Measurements from ENCODE around the gene CDC42BPG.
A peak's percentile ranks its signal among the peaks of the same experiment; 100 is the strongest.

CDC42BPG gene

GRCh38 chr11:64787526-64788320, 56.7 kb downstream of the CDC42BPG start:
- DNase-seq, result peak; percentile 75

DNA sequence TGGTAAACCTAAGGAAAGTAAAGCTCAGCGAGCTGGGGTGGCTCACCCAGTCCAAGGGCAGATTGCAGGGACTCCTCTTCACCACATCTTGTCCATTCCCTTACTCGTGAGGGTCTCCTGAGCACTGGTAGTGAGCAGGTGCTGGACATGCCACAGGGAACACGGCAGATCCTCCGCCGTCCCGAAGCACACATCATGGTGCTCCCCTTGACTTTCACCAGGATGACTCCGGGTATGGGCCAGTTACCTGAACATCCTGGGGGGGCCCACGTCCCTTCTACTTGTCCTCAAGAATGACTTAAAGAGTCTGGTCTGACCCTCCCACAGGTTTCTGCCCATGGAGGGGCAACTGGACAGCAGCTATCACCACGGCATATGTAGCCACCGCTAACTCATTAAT, 58.1 kb downstream of the CDC42BPG start:
- no peak for DNase-seq

DNA sequence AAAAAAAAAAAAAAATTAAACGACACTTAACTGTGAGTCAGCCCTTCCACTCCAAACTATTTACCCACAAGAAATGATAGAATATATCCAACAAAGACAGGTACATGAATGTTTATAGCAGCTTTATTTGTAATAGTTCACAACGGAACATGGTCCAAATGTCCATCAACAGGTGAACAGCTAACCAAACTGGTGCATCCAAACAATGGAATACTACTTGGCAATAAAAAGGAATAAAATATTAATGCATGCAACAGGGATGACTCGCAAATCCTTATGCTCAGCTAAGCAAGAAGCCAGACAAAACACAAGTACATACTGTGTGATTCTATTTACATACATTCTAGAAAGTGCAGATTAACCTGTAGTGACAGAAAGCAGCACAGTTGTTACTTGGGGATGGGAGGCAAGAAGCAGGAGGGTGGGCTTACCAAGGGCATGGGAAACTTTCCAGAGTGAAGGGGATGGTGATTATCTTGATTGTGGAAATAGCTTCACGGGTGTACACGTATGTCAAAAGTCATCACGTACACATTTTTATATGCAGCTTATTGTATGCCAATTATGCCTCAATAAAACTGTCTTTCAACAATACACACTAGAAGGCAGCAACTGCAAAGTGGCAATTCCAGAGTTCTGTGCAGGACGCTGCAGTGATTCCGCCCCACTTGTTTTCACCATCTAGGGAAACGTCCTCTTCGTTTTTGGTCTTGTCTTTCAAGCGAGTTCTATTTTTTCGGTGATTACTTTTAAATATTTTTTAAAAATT, 59.5 kb downstream of the CDC42BPG start:
- DNase-seq, result no peak

DNA sequence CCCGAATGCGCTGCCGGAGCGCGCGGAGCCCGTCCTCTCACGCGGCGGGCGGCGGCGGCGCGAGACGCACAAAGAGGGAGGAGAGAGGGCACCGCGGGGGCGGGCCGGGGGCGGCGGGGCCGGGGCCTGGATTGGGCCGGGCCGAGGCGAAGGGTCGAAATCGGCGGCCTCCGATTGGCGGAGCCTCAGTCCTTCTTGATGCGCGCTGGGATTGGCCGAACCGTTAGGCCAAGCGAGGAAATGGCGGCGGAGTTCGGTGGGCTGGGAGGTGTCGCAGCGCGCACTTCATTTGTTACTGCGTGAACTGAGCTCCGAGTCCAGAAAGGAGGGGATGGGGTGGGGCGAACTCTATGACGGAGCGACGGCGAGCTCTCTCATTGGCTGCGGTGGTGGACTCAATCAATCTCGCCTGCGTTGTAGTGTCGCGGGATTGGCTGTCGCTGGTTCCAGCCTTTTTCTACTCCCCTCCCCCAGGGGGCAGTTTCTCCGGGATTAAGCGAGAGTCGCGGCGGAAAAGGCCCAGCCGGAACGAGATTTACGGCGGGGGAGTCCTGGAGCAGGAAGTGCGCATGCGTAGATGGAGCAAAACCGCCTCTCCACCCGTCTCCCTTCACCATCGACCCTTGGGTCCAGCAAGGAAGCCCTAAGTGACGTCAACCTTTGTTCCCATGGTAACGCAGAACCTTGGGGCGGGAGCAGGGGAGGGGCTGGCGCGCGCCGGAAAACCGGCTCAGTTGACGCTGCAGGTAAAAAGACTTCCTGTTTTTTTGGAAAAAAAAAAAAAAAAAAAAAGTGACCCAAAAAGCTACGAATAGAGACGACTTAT, 65.8 kb downstream of the CDC42BPG start, which contains the start of gene SF1:
SF1 (minus strand) TSS at position 70 of the 826 bp plus-strand sequence. CDS start 150 bp downstream, outside the sequence.
- peak; percentile 100 for DNase-seq

- DNase-seq, result no peak
These were observed 66.3 kb downstream of the CDC42BPG start for GRCh38 chr11:64778223-64778472.

GRCh38 chr11:64777449-64778222, 66.8 kb downstream of the CDC42BPG start:
- peak; percentile 86 for DNase-seq

DNA sequence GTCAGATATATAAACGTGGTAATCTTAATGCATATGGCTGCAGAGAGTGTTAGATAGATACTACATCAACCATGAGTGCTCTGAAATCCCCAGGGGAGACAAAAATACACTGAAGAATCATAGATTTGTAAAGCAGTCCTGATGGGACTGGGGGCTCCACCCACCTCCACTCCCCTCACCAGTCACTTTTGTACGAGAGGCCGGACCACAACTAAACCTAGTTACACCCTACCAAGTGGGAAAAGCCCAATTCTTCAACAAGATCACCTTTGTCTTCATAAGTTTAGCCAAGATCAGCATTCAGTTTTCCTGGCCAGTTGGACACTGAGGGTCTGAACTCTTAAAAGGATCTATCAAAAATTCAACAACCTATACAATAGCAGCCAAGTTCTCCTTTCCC, 67.6 kb downstream of the CDC42BPG start:
- no peak for DNase-seq

DNA sequence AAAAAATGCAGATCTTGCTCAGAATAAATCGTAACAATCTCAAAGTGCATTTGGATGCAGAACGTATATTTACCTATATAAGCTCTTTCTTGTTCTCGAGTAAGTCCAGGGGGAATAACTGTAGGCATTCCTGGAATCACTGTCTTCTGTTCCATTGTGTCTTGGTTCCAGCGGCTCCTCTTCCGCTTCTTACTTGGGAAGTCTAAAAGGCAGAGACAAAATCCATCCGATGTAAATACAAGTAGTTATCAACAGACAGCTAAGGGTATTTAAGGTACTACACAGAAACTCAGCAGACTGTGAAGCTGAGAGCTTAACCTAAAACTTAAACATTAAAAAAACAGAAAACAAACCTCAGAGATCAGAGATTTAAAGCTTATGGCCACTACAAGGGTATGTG, 68.0 kb downstream of the CDC42BPG start:
- DNase-seq, result no peak

GRCh38 chr11:64774144-64774543, 70.3 kb downstream of the CDC42BPG start:
- no peak for DNase-seq
